Left renal pelvis (tissue), 4 donors: Measurements from ENCODE around the gene P3H4. TPM values are rescaled to one million over a fixed set of nuclear protein-coding genes. Genes with fewer than 3 reads are reported as not detected.
"Not testable (repeated sequence)": the region's sequence is repeated elsewhere in the genome, so short reads cannot be mapped to it uniquely, and the experiment has no call there.

ENCODE experiments used
- DNase-seq, 4 donors: peaks; one replicate each; pipeline ENCODE4 v3.0.0-alpha.2; 2013; ENCODE audit warnings: low read depth in 4 of 4, low spot score in 3 of 4
- polyA plus RNA-seq, 4 donors: library from polyadenylated mRNA; unstranded; fragments of 120-200 nt; gene quantifications; one replicate each; pipeline ENCODE4 v1.2.1, GENCODE V29; 2013; ENCODE audit not compliant: insufficient read length in 4 of 4

The P3H4 gene
- polyA plus RNA-seq, 4 donors: 33.9 to 49.4 (median 39.8) TPM

DNA sequence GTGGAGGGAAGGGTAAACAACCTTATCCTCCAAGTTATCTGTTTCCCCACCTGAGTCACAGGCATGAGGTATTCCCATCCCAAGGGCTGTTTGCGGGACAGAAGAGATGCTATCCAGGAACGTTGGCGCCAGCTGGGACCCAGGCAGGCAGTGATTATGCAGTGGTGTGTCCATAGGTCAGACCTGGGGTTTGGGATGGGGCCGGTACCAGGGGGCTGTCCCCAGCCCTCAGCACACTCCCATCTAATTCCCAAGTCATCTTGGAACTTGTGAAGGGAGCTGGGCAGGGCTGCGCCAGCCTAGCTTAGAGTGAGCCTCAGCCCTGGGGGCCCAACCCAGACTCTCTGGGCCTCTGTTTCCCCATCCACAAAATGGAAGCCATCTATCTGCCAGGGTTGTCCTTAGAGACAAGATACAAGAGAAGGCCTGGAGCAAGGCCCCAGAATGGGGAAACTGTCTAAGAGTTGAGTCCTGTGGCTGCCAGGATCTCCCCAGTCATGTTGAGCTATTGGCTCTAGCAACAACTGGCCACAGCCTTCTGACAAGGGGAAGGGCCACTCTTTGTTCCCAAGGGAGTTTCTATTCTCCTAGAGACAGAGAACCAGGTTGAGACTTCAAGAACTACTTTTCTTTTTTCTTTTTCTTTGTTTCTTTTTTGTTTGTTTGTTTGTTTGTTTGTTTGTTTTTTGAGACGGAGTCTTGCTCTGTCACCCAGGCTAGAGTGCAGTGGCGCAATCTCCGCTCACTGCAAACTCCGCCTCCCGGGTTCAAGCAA is 15.4 kb downstream of the P3H4 start:
- no peak for DNase-seq

DNA sequence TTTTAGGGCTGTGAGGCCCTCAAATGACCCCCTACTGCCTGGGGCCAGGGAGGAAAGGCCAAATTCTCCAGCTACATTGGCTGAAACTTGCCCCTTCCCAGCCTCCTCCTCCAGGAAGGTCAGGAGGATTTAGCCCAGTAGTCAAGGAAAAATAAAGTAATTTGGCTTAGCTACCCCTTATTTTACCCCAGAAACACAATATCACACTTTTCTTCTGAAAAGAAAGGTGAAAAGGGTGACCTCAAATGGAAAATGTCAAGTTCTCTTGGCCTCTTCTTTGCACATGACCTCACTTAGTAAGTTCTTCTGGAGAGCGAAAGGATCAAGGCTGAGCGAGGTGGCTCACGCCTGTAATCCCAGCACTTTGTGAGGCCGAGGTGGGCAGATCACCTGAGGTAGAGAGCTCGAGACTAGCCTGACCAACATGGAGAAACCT is 17.2 kb downstream of the P3H4 start:
- DNase-seq: no peak

DNA sequence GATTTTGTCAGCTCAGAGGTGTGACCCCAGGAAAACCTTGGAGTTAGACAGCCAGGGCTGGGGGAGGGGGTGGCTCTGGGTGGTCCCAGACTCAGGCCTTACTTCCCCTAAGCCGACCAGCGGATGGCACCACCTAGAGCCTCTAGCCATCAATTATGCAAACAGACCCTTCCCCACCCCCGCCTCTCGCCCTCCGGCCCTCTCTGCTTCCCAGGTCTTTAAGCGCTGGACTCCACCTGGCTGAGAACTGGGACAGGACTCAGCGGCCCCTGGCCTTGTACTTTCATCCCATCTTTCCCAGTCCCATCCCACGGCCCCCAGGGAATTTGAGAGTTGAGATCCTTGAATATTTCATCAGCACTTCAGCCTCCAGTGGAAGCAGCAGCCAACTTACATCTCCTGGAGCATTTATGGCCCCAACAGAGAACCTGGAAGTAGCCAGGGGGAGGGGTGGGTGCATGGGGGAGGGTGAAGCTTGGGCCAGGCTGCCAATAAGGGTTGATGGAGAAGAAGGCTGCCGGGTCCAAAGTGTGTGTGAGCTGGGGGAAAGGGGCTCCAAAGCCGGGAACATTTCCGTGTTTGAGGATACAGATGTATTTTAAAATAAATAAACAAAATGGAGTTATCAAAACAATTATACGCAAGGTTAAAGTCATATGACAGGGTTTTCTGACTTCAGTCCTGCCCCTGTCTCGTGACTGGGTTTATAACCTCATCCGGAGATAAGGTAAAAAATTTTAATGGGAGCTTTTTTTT is 17.8 kb downstream of the P3H4 start:
- no peak for DNase-seq

DNA sequence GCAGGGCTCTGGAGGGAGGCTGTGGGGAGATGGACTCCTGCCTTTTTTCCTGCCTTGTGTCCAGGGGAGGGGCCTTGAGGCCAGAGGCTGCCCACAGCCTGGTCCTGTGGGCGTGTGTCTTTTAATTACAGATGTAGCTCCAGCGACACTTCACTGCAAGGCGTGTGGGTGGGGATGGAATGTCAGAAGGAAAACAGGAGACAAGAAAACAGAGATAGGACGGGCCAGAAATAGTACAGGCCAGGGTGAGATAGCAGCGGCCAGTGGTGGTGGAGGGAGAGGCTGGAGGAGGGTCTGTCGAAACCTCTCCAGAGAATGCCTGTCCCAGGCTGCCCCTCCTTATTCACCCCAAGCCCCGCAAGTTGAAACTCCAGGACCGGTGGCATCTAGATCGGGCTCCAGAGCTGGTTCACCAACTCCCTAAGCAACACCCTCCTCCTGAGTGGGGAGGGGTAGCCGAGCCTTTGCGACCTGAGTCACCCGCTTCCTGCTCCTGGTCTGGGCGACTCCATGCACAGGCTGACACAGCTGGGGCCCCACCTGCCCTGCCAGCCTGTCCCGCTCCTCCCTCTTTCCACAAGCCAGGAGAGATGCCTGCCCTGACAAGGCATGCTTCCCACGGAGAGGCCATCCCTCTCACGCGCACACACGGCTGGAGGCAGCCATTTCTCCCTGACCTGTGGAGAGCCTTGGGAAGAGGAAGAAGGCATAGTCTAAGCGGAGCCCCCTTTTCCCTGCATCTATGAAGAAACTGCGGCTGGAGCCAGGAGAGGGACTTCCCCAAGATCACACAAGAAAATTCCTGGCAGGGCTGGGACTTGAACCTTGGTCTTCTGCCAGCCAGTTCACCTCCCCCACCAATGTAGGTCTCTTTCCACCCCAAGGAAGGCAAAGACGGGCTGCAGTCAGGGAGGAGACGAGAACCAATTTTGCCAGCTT is 18.6 kb downstream of the P3H4 start:
- peak in 1 of 4 donors; percentile 55 for DNase-seq

DNA sequence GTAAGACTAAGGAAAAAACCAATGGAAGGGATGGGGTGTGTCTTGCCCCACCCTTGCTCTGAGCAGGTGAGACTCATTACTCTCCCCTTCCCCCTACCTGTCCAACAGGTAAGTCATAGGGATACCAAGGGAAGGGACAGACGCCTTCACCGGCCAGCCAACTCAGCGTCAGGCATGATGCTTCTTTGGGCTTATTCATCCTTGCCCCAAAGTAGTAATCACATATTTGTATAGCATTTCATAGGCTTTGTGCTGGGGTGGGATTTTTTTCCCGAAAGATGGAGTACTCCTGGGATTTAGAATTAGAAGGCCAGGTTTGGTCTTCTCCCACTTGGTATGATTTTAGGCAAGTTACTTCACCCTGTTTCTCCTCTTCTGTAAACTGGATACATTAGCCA is 24.7 kb downstream of the P3H4 start:
- DNase-seq: no peak

DNA sequence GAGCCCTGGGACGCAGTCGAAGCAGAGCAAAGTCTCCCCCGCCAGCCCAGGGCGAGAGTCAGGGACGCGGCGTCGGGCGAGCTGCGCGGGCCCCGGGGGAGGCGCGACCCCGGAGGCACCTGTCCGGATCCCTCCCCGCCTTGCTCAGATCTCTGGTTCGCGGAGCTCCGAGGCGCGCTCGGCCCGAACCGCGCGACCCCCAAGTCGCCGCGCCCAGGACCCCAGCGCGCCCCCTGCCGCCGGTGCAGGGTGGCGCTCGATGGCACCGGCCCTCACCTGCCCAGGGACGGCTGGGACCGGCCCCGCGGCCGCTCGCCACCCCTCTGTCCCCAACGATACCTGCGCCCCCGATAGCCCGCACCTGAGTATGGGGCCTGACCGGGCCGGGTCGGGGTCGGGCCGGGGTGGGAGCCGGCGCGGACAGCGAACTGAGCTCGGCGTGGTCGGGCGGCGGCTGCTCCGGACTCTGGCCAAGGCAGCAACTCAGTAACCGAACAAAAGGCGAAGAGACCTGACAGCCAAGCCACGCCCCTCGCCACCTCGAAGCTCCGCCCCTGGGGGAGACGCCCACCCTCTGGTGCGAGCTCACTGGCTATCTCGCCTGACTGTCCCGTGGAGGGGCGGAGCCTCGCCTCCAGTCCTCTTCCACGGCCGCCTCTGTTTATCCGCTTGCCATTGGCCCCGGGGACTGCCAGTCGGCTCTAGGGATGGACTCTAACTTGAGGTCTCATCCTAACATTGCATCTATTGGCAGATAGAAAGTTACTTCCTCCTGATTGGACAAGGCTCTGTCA is 25.3 kb downstream of the P3H4 start, which contains the start of gene JUP:
Gene JUP (minus strand): TSS at position 485 of the 794 bp plus-strand sequence. CDS start 14,857 bp downstream, outside the sequence.
- peak; percentile 96 to 99 (median 99) for DNase-seq

DNA sequence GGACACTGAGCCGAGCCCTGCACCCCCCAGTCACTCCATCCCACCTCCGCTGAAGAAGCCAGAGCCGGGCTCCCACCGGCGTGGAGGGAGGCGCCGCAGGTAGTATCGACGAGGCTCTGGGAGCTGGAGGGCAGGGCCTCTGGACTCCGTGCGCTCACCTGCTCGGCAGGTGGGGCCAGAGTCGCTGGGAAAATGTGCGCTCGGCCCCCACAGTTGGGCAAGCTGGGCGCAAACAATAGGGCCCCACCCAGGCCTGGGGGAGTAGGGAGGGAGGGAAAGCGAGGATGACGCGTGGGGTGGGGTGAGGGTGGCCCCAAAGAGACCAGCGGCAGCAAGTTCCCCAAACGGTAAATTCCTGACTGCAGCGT is 25.9 kb downstream of the P3H4 start:
- no peak for DNase-seq

DNA sequence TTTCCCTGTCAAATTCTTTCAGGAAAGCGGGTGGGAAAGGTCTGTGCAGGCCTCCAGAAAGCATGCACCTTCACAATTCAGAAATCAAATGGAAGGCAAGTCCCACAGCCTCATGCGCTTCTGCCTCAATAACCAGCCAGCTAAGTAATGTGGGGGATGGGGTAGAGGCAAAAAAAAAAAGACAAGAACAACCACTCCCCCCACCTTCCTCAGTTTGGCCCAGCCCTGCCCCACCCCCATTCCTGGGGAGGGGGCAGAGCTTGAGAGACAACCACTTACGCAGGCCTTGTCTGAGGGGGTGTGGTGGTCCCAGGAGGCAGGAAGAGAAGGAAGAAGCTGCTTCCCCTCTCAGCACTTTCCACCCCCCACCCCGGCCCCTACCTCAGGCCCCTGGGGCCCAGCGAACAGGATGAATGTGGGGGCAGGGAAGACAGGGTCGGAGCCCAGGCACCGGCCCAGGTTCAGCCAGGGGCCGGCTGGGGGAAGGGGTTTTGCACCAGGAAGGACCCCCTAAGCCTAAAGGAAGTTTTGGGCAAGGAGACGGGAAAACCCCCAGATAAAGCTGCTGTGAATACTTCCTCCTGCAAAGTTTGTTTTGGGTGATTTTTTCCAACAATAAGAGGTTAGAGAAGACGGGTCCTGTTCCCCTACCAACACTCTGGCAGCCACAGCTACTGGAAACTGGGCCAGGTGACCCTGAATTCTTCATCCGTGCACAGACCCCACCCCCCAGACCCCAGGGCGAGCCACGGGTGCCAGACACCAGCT is 26.5 kb downstream of the P3H4 start:
- peak in 1 of 4 donors; percentile 75 for DNase-seq

DNA sequence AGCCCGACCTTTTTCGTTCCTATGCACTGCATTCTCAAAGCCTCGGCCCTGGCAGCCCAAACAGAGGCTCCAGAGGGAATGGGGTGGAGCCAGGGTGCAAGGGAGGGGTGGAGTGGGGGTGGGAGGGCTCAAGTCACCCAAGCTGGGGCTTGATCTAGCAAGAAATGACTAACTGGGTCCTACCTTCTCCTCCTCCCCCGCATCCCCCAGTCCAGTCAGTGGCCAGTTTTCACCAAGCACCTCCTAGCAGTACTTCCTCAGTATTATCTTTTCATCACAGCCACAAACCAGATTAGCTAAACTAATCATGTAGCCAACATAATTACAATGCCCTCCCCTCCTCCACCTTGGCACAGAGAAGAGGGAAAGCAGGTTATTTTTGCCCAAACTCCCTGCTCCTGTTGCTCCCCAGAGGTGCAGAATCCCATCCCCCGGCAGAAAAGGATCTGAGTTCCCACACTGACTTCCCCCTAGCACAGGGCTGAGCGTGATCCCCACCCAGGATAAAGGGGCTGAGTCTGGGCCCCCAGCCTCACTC is 27.5 kb downstream of the P3H4 start:
- peak in 1 of 4 donors; percentile 67 for DNase-seq

DNA sequence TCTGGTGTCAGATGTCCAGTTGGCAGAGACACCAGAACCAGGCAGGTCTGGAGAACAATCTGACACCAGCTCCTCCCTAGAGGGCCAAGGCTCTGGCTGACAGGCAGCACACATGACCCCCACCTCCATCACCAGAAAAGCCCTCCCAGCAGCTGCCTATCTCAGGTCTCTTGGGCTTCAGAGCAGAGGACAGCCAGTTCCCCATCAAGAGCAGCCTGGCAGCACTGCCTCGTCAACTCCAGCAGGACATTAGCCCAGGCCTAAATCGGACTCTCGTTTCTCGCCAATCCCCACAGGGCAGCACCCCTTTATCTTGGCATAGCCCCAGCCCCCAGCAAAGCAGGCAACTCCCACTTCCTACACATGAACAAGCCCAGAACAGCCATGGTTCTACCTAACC is 29.6 kb downstream of the P3H4 start:
- no peak for DNase-seq

DNA sequence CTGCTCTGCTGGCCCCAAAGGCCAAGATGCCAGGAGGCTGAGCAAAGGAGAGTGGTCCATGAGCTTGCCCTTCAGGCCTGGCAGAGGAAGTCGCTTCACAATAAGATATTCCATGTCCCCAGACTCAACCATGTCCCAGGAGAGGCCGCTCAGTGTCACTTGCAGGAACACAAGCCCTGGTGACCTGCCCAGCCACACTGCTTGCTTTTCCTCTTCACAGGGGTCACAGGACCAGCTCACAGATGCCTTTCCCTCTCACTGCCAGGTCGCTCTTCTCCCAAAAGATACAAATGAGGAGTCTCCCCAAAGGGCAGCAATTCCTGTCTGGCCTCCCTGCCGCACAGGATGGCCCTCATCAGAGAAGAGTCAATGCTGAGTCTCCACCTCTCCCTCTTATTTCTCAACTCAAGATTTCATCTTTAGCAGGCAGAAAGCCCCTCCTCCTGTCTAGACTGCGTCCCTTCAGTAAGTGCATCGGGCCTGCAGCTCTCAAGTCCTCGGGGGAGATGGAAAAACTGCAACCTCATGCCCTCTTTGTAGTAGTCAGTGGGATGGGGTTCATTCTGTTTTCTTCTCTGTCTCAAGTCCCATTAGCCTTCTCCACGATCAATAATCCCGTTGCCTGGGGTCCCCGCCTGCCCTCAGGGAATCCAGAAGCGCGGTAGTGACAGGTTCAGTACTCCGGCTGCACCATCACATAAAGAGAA is 30.2 kb downstream of the P3H4 start:
- no peak for DNase-seq

DNA sequence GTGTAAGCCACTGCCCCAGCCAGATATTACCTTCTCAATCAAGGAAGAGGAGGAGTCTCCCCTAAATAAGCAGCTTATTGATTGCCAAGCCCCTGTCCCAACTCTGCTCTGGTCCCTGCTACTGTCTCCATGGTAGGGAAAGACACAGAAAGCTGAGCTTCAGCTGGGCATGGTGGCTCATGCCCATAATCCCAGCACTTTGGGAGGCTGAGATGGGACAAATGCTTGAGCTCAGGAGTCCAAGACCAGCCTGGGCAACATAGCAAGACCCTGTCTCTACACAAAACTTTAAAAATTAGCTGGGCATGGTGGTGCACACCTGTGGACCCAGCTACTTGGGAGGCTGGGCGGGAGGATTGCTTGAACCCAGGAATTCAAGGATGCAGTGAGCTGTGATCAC is 31.8 kb downstream of the P3H4 start:
- DNase-seq: no peak

DNA sequence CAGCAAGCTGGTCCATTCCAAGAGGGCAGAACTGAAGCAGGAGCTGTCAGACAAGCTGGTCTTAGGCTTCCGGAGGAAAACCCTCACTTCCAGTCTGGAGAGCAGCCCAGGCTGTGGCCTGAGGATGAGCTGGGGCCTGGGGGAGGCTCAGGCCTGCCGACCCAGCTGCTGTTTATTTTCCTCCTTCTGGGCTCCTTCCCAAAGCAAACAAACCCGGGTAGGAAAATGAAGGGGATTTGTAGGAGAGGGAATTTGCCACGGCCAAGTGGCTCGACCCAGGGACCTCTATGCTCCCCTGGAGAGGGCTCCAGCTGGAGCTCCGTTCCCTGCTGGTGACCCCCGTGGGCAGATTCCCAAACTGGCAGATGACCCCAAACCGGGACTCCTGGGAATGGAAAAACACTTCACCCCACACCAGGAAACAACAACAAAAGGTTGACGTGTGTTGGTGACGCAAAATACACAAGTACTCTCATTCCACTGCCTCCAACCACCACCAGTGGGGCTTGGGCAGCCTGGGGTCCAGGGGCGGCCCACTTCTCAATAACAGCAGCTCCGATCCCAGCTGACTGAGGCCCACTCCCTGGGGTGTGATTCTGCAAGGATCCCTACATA is 34.1 kb downstream of the P3H4 start:
- DNase-seq: peak in 1 of 4 donors; percentile 70

DNA sequence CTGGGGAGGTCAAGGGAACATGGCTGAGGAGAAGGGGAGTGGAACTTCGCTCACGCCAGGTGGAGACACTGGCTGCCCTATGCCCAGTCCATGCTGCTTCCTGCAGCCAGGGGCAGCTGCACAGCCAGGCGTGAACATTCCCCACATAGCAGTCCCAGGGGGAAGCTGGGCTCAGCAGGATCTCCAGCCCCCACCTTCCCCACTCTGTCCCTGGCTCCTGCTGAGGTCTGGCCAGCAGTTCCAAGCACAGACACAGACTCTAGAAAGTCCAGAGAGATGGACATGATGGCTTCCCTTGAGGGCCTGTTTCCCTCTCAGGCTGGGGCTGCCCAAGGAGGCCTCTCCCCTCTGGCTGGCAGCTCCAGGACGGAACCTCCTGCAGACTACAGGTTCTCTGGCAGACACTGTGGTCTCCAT is 34.6 kb downstream of the P3H4 start:
- DNase-seq: peak in 1 of 4 donors; percentile 60

DNA sequence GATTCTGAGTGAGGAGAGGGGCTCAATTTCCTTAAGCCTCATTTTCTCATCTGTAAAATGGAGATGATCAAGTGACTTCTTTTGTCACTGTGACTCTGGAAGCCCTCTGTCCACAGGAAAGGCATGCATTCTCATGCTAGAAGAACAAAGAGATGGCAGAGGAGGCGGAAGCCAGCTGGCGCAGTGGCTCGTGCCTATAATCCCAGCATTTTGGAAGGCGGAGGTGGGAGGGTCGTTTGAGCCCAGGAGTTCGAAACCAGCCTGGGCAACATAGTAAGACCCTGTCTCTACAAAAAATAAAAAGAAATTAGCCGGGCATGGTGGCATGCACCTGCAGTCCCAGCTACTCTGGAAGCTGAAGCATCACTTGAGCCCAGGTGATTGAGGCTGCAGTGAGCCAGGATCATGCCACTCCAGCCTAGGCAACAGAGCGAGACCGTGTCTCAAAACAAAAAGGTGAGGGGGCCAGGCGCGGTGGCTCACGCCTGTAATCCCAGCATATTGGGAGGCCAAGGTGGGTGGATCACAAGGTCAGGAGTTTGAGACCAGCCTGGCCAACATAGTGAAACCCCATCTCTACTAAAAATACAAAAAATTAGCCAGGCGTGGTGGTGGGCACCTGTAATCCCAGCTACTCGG is 35.4 kb downstream of the P3H4 start:
- DNase-seq: not testable (repeated sequence)

DNA sequence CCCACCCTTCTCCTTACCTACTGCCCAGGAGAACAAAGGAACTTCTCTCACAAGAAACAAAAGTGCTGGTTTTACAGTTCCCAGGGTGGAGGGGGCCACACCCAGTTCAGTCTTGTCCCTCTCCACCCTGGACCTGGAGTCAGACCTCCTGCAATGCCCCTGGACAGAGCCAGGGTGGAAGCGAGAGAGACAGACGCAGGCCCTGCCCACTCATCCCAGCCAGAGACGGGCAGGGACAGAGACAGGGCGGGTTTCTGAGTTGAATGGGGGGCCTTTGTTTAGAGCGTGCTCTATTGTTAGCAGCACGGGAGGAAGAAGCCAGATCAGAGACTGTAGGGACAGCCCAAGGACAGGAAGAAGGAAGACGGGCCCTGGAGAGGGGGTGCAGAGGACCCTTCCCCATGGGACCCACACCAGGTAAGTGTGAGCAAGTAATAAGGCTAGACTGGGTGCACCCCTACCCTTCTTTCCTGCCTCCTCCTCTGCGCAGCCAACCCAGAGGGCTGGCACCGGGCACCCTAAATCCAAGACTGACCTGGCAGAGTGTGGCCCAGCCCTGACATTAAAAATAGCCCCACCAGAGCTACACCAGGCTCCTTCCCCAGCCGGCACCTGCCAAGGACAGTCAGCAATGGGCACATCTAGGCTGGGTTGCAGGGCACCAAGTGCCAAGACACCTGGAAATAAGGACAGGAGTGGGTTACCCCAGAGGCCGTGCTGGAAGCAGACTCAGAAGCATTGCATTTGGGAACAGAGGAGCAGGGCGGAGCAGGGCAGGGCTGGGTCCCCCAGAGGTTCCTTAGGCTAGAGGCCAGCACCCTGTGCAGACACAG is 36.1 kb downstream of the P3H4 start:
- no peak for DNase-seq
